HCT116 (cell line): Measurements from ENCODE around the gene C19orf38. TPM values are rescaled to one million over a fixed set of nuclear protein-coding genes. Genes with fewer than 3 reads are reported as not detected.
A peak's percentile ranks its signal among the peaks of the same experiment; 100 is the strongest.

Experiments used
- ATAC-seq: fragments of 200-7000 bp; cut with Tn5 transposase; 2 replicates; pipeline ENCODE4 v1.9.1; 2020; ENCODE audit warnings: mild to moderate bottlenecking, moderate library complexity
- BruUV-seq: library from RNA; stranded (reverse); fragments of 400-500 nt; replicated peaks from 2 replicates; lab custom pipeline; 2021; lab: Mats Ljungman, UMichigan
- CTCF ChIA-PET: fragments of 300-600 bp; sonication (Branson Sonifier 250); formaldehyde crosslinking; loops from one replicate; lab custom pipeline; 2021; ENCODE audit warnings: antibody characterized with exemption; lab: Charles Lee
- POLR2A ChIA-PET: fragments of 300-600, 350-600 bp; sonication (Branson Sonifier 250); formaldehyde crosslinking; loops from one replicate; lab custom pipeline; 2021; ENCODE audit warnings: antibody characterized with exemption; lab: Charles Lee
- RAD21 ChIA-PET, 2 experiments: fragments of 300-600 bp; sonication (Branson Sonifier 250); formaldehyde crosslinking; loops; one replicate each; lab custom pipeline; 2023; ENCODE audit warnings: low total read pairs in 2 of 2; ENCODE audit not compliant: uncharacterized antibody in 2 of 2, unreplicated experiment in 2 of 2, low non-redundant PET in 1 of 2; lab: Charles Lee
- DNase-seq: peaks from one replicate; pipeline ENCODE4 v3.0.0-alpha.2; 2010; ENCODE audit warnings: low read depth, low spot score
- H2AFZ ChIP-seq: fragments of 200-600 bp; shearing (Covaris generic), sonication (generic); 2 replicates; pipeline ENCODE4 v1.6.1; 2017; ENCODE audit warnings: low read depth, mixed run types, mixed read lengths, antibody characterized with exemption, low read length; ENCODE audit not compliant: poor library complexity, severe bottlenecking
- H3K27ac ChIP-seq: 2 replicates; pipeline ENCODE4 v1.5.1; 2012; ENCODE audit warnings: low read depth, low read length
- H3K27me3 ChIP-seq: fragments of 200-600 bp; sonication (generic); 2 replicates; pipeline ENCODE4 v1.6.1; 2016; ENCODE audit warnings: mixed run types, low read length, mixed read lengths; ENCODE audit not compliant: insufficient read depth
- H3K36me3 ChIP-seq, 2 experiments: fragments of 200-500 bp in 1 of 2; fragments of 200-600 bp in 1 of 2; sonication (Bioruptor generic) in 1 of 2; sonication (generic) in 1 of 2; 2 replicates each; pipeline versions ENCODE4 v1.5.1 to v1.6.1; 2014 to 2016; ENCODE audit warnings: low read length in 2 of 2, inconsistent platforms in 1 of 2, mixed read lengths in 1 of 2, mixed run types in 1 of 2; ENCODE audit not compliant: insufficient read depth in 2 of 2, control insufficient read depth in 1 of 2
- H3K4me1 ChIP-seq, 2 experiments: fragments of 200-600 bp in 1 of 2; sonication (generic) in 1 of 2; 2 replicates each; pipeline versions ENCODE4 v1.5.1 to v1.6.1; 2012 to 2017; ENCODE audit warnings: low read length in 2 of 2, inconsistent platforms in 1 of 2, mild to moderate bottlenecking in 1 of 2, mixed read lengths in 1 of 2, mixed run types in 1 of 2, moderate library complexity in 1 of 2; ENCODE audit not compliant: insufficient read depth in 2 of 2, control insufficient read depth in 1 of 2
- H3K4me2 ChIP-seq: fragments of 200-600 bp; sonication (generic); 2 replicates; pipeline ENCODE4 v1.6.1; 2017; ENCODE audit warnings: mixed run types, low read length, mixed read lengths
- H3K4me3 ChIP-seq, 2 experiments: fragments of 200-600 bp in 1 of 2; sonication (generic) in 1 of 2; replicated peaks in 1 of 2; 2 replicates each; pipeline ENCODE4 v1.5.1; 2011 to 2016; ENCODE audit warnings: low read length in 2 of 2, control low read depth in 1 of 2, low read depth in 1 of 2, mild to moderate bottlenecking in 1 of 2, mixed read lengths in 1 of 2, mixed run types in 1 of 2
- H3K79me2 ChIP-seq: fragments of 200-600 bp; sonication (generic); 2 replicates; pipeline ENCODE4 v1.6.1; 2017; ENCODE audit warnings: mild to moderate bottlenecking, mixed run types, low read length, moderate library complexity, mixed read lengths; ENCODE audit not compliant: insufficient read depth
- H3K9ac ChIP-seq: fragments of 200-600 bp; sonication (generic); 2 replicates; pipeline ENCODE4 v1.6.1; 2016; ENCODE audit warnings: low read length, mixed read lengths
- H3K9me2 ChIP-seq: fragments of 200-600 bp; sonication (generic), shearing (Covaris generic); 2 replicates; pipeline ENCODE4 v1.6.1; 2017; ENCODE audit warnings: mixed run types, mild to moderate bottlenecking, moderate library complexity; ENCODE audit not compliant: insufficient read depth
- H3K9me3 ChIP-seq, 2 experiments: fragments of 200-500 bp in 1 of 2; fragments of 200-600 bp in 1 of 2; sonication (Bioruptor generic) in 1 of 2; sonication (generic) in 1 of 2; 2 replicates each; pipeline ENCODE4 v1.6.1; 2014 to 2017; ENCODE audit warnings: low read length in 2 of 2, mixed read lengths in 2 of 2, inconsistent platforms in 1 of 2, low read depth in 1 of 2, mild to moderate bottlenecking in 1 of 2, mixed run types in 1 of 2, moderate library complexity in 1 of 2; ENCODE audit not compliant: control insufficient read depth in 1 of 2, insufficient read depth in 1 of 2
- H4K20me1 ChIP-seq: fragments of 200-600 bp; sonication (generic), shearing (Covaris generic); 2 replicates; pipeline ENCODE4 v1.6.1; 2017; ENCODE audit warnings: mixed run types, mild to moderate bottlenecking, moderate library complexity; ENCODE audit not compliant: insufficient read depth
- CBX3 ChIP-seq: IDR thresholded peaks from 2 replicates; pipeline ENCODE4 v1.6.1; 2012; ENCODE audit warnings: low read depth
- EGR1 ChIP-seq: IDR thresholded peaks from 2 replicates; pipeline ENCODE4 v1.6.1; 2012; ENCODE audit warnings: low read depth
- FOSL1 ChIP-seq: IDR thresholded peaks from 2 replicates; pipeline ENCODE4 v1.6.1; 2012; ENCODE audit warnings: low read depth
- POLR2A ChIP-seq: IDR thresholded peaks from 2 replicates; pipeline ENCODE4 v1.7.0; 2011; ENCODE audit warnings: borderline replicate concordance; ENCODE audit not compliant: insufficient read depth, insufficient read length; ENCODE audit errors: extremely low read depth
- REST ChIP-seq: IDR thresholded peaks from 2 replicates; pipeline ENCODE4 v1.6.1; 2012; ENCODE audit warnings: low read depth
- YY1 ChIP-seq: IDR thresholded peaks from 2 replicates; pipeline ENCODE4 v1.6.1; 2011; ENCODE audit warnings: low read length, low read depth, moderate library complexity, mild to moderate bottlenecking; ENCODE audit not compliant: insufficient replicate concordance; ENCODE audit errors: extremely low read depth
- ZNF274 ChIP-seq: fragments of 200-500 bp; sonication (Bioruptor generic); IDR thresholded peaks from 2 replicates; pipeline ENCODE4 v1.6.1; 2014; ENCODE audit warnings: mild to moderate bottlenecking, low read depth, low read length, inconsistent platforms
- intact Hi-C: fragments of 100-400 bp; cut with micrococcal nuclease; formaldehyde crosslinking; loops from 2 replicates; pipeline ENCODE4 v1.10.0; 2022
- total RNA-seq: library from RNA; stranded (reverse); gene quantifications from one replicate; pipeline ENCODE4 v1.2.1, GENCODE V29; 2021; ENCODE audit not compliant: unreplicated experiment
- TF ChIP-seq, protein P1 (sequence below): IDR thresholded peaks from 2 replicates; pipeline ENCODE4 v1.6.1; 2011; ENCODE audit warnings: mild to moderate bottlenecking, low read length, moderate library complexity; ENCODE audit not compliant: insufficient replicate concordance; ENCODE audit errors: extremely low read depth

The C19orf38 gene
- total RNA-seq, 1 experiment from 2014 or later: 0.74 TPM

DNA sequence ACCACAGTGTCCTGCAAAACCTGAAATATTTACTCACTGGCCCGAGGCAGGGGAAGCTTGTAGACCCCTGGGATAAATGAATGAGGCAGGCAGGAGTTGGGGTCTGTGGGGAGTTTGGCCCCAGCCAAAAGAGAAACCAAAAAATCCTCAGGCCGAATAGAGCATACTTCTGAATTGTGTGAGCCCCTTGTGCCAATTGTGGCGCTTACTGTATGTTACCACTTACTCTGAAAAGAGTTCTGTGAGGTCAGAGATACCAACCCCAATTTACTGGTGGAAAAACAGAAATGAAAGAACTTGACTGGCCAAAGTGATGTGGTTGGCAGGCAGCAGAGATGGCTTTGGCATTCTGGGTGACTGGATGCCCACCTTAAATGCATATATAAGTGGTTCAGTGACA lies 30.0 kb downstream of the C19orf38 start:
- no peaks in the 10 kb centered on the region for H3K9me3 ChIP-seq

More for the DNA sequence above, 30.0 kb downstream of the C19orf38 start:
- Histone ChIP-seq H3K9me2 (no peaks in the 10 kb centered on the region), H3K27me3 (no peaks in the 10 kb centered on the region), H3K36me3 (no peaks in the 10 kb centered on the region), H3K4me2 (no peak overlapping the region), H2AFZ (no peak overlapping the region), H4K20me1 (no peaks in the 10 kb centered on the region), H3K27ac (peak overlapping the region; percentile 45), H3K9ac (peak overlapping the region; percentile 50), H3K4me1 (peaks cover 32 to 82% of the 10 kb centered on the region in 2 experiments), H3K4me3 (no peak overlapping the region), H3K79me2 (peaks cover 100% of the 10 kb centered on the region)
- ChIA-PET POLR2A (interaction anchor here (0.6 kb wide), 1 partner anchor 11 kb away, joined by 3 read pairs; no protein-coding TSS in a partner anchor), RAD21 (no interaction called here), CTCF (interaction anchor here (1.0 to 3.7 kb wide), 3 partner anchors 14 to 20 kb away, joined by 3 to 15 read pairs (median 4); no protein-coding TSS in a partner anchor)
- TF ChIP-seq POLR2A (no peak), REST (no peak), EGR1 (no peak), CBX3 (no peak), ZNF274 (no peak), YY1 (no peak), FOSL1 (no peak)
- TF ChIP-seq, protein P1, sequence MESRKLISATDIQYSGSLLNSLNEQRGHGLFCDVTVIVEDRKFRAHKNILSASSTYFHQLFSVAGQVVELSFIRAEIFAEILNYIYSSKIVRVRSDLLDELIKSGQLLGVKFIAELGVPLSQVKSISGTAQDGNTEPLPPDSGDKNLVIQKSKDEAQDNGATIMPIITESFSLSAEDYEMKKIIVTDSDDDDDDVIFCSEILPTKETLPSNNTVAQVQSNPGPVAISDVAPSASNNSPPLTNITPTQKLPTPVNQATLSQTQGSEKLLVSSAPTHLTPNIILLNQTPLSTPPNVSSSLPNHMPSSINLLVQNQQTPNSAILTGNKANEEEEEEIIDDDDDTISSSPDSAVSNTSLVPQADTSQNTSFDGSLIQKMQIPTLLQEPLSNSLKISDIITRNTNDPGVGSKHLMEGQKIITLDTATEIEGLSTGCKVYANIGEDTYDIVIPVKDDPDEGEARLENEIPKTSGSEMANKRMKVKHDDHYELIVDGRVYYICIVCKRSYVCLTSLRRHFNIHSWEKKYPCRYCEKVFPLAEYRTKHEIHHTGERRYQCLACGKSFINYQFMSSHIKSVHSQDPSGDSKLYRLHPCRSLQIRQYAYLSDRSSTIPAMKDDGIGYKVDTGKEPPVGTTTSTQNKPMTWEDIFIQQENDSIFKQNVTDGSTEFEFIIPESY: no peak
- ATAC-seq: no peak
- intact Hi-C loops: no loop called here
- DNase-seq: no peak
- TSS peak; percentile 16 for BruUV-seq
